NCI-H2196 (cell line): ENCODE measurements around the gene SPRR1B.
"Not testable (repeated sequence)": the region's sequence is repeated elsewhere in the genome, so short reads cannot be mapped to it uniquely, and the experiment has no call there.

ENCODE experiments used
- DNase-seq: peaks from one replicate; lab custom pipeline; 2025; ENCODE audit not compliant: unreplicated experiment; lab: John Stamatoyannopoulos, UW

Gene SPRR1B

DNA sequence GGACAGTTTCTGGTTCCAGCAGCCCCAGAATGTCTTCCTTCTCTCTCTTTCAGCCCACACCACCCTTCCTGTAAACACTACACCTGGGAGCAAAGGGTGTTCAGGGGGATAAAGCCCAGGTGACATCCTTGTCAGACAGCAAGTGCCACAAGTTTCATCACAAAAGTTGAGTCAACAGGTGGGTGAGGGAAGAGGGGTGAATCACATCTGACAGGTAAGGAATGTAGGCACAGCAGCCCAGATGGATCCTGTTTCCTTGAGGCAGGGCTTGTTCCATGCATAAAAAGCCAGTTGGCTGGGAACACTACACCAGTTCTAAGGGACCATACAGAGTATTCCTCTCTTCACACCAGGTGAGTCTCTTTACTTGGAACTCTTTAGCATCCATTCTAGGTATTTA lies at the start of gene SPRR1B:
Gene SPRR1B (plus strand): TSS at position 309 of the 400 bp plus-strand sequence. CDS start 1,143 bp downstream, outside the sequence.
- no peak for DNase-seq

GRCh38 chr1:152982076-152982475 lies 48.9 kb upstream of the SPRR1B start:
- DNase-seq = no peak

DNA sequence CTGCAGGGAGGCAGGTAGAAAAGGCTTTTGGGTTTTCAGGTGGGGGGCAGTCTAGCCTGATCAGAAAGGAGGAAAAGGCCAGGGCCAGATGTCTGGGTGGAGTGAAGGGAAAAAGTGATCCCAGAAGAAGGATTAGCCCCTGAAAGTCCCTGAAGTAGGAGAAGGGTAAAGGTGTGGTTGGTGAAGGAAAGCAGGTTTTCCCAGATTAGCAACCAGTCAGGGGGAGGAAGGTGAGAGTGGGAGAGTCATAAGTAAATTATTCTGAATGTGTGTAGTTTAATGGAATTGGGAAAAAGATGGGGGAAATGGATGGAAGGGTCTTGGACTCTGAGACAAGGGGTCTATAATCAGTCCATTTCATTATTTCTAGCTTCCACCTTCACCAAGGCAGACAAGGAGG lies 47.8 kb upstream of the SPRR1B start:
- no peak for DNase-seq

DNA sequence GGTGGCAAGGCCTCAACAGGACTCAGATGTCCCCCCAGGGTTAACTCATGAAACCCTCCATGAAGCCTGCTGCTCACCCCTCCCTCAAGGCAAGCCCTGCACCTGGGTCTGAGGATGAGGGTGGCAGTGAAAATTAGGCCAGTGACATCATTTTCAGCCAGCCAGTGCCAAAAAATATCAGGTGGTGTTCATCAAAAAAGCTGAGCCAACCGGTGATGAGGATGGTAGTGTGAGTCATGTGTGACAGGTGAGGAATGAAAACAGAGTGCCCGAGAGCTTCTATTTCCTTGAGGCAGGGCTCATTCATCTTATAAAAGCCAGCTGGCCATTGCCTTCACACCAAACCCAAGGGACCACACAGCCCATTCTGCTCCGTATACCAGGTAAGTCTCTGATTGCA lies 47.3 kb upstream of the SPRR1B start, which contains the start of gene SPRR1A:
Gene SPRR1A (plus strand): TSS at position 339 of the 400 bp plus-strand sequence. CDS start 1,150 bp downstream, outside the sequence.
- DNase-seq = no peak

GRCh38 chr1:152986578-152986977 lies 44.4 kb upstream of the SPRR1B start:
- no peak for DNase-seq

GRCh38 chr1:152993186-152993585 lies 37.8 kb upstream of the SPRR1B start:
- DNase-seq = no peak

DNA sequence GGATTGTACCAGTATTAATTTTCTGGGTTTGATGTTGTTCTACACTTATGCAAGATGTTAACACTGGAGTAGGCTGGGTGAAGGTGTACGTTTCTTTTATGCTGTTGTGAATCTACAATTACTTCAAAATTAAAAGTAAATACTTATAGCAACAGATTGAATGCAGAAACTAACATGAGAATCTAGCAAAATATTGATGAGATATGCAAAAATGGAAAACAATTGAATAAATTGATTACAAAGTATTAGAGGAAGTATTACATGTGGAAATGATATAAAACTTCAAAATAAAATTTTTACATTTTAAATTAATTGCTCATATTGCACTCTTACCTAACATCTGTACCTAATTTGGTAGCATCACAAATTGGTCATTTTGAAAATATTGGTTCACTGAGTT lies 35.2 kb upstream of the SPRR1B start:
- DNase-seq = no peak

DNA sequence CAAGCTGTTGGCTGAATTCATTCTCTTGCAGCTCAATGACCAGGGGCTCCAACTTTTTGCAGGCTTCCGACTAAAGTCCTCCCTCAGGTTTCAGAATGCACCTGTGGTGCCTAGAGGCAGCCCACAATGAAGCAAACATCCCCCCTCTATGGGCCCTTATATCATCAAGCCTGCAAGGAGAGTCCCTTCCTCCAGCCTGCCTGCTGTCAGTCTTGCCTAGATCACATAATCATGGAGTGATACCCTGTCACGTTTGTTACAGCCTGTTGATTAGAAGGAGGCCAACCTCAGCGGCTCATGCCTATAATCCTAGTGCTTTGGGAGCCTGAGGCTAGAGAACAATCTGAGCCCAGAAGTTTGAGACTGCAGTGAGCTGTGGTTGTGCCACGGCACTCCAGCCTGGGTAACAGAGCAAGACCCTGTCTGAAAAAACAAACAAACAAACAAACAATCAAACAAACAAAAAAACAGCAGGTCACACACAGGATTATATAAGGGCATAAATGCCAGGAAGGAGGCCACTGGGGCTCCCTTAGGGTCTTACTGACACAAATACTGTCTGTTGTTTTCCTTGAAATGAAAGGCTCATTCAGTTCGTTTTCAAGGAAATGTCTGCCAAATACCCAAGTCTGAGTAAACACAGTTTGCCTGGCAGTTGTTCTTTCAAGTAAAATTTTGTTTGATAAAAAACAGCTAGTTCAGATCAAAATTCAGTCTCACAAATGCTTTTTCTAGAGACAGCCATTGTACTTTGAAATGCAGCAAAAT lies 34.2 kb upstream of the SPRR1B start:
- DNase-seq = no peak

- no peak for DNase-seq
Measured at GRCh38 chr1:152997901-152998300, 33.1 kb upstream of the SPRR1B start.

GRCh38 chr1:152998476-152998875 lies 32.5 kb upstream of the SPRR1B start:
- no peak for DNase-seq

DNA sequence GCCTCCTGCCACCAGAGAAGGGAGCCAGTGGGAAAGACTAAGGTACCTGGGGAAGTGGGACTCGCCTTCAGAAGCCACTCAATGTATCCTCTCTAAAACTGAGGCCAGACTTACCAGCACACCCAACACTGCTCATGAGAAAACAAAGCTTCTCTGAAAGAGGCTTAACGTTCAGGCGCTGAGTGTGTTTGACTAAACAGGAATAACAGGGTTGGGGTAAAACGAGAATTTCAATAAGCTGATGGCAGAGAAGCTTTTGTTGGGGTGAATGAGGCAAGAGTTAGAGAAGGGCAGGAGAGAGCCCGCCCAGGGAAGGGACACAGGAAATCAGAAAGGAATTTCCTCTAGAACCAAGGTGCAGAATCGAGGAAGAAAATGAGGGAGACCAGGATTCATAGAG lies 31.2 kb upstream of the SPRR1B start:
- no peak for DNase-seq

DNA sequence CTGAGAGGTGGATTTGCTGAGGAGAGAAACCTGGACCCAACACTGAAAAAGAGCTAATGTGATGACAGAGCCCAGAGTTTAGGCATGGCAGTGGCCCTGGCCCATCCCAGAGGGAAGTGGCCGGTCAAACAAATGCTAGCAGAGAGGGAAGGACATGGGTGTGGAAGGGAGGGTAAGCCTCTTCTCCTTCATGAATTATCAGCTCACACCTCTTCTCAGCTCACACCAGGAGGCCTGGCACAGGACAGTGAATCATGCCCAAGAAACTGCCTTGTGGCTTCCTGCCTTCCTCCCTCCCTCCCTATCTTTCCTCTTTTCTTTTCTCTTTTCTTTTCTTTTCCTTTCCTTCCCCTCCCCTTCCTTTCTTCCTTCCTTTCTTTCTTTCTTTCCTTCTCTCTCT lies 30.7 kb upstream of the SPRR1B start:
- no peak for DNase-seq

DNA sequence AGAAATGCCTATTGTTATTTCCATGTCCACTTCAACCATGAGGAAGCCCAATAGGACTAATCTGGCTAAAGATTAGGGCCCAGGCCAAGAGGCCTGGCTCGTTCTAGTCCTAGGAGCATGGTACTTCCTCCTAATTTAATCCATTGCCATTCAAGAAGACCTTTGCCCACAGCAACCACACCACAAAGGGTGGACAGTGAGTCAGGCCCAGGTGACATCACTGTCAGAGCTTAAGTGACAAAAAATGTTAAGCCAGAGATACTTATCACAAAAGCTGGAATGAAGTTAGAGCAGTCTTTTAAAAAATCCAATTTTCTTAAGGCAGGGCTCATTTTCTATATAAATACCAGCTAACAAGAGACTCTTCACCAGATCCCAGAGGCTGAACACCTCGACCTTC lies 29.6 kb upstream of the SPRR1B start, which contains the start of gene SPRR3:
Gene SPRR3 (plus strand): TSS at position 368 of the 400 bp plus-strand sequence. CDS start 1,272 bp downstream, outside the sequence.
- DNase-seq = no peak

DNA sequence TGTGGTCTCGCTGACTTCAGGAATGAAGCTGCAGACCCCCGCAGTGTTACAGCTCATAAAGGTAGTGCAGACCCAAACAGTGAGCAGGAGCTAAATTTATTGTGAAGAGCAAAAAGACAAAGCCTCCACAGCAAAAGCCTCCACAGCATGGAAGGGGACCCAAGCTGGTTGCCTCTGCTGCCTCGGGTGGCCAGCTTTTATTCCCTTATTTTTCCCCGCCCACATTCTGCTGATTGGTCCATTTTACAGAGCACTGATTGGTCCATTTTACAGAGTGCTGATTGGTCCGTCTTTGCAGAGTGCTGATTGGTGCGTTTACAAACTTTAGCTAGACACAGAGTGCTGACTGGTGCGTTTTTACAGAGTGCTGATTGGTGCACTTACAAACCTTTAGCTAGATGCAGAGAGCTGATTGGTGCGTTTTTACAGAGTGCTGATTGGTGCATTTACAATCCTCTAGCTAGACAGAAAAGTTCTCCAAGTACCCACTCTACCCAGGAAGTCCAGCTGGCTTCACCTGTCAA lies 19.7 kb upstream of the SPRR1B start:
- DNase-seq = not testable (repeated sequence)

DNA sequence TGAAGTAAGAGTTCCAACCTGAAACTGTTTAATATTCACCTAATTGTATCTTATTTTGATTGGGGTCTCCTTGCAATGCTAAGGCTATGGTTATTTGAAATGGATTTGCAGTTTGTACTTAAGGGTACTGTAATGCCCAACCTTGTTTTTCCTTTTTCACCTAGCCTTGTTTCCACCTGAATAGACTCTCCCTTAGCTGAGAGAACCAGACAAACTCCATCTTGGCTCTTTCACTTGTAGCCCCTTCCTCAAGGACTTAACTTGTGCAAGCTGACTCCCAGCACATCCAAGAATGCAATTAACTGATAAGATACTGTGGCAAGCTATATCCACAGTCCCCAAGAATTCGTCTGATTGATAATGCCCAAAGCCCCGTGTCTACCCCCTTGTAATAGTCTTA lies 9.2 kb upstream of the SPRR1B start:
- DNase-seq = not testable (repeated sequence)

DNA sequence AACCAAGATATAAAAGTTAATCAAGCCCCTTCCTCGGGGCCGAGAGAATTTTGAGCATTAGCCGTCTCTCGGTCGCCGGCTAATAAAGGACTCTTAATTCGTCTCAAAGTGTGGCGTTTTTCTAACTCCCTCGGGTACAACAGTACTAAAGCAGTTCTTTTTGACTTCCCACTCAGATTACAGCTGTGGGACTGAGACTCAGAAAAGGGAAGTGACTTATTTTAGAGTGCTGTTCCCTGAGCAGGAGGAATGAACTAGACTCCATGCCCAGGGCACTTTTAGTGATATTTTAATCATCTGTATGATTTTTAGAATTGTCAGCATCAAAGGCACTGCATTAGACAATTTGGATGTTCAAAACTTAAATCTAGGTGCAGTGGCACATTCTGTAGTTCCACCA lies 8.7 kb upstream of the SPRR1B start:
- not testable (repeated sequence) for DNase-seq

- no peak for DNase-seq
Measured at GRCh38 chr1:153023109-153023508, 7.9 kb upstream of the SPRR1B start.

GRCh38 chr1:153024413-153024812 lies 6.6 kb upstream of the SPRR1B start:
- DNase-seq = no peak

GRCh38 chr1:153025797-153026196 lies 5.2 kb upstream of the SPRR1B start:
- no peak for DNase-seq

DNA sequence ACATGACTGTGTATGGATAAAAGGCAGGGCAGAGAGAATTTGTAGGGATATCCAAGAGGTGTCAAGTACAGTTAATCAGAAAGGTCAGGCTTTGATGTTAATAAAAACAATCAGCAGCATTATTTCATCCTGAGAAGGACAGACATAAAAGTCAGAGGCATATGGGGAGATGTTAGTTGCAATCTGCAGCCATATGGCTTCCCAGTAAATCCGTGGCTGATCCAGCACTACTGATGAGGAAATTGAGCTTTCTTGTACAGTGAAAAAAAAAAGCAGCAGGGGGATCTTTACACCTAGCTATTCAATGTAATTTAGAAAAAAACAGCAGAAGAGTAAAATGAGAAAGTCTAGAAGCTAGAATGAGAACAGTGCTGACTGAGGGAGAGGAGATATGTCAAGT lies 2.2 kb upstream of the SPRR1B start:
- DNase-seq = no peak

DNA sequence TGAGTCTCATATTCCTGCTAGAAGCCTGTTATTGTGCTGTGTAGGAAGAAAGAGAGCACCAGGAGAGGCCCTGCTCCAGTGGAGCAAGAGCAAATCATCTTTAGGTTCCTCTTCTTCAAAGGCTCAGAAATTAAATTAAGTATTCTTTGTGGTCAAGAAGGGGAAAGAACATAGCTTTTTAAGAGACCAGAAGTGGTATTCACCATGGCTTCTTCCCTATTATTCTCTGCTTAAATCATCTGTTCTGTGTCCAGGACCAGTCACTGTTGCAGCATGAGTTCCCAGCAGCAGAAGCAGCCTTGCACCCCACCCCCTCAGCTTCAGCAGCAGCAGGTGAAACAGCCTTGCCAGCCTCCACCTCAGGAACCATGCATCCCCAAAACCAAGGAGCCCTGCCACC lies 1.1 kb downstream of the SPRR1B start:
- no peak for DNase-seq

GRCh38 chr1:153032677-153033308 lies 1.8 kb downstream of the SPRR1B start:
- DNase-seq = peak; percentile 6
